Peyer's patch (tissue), 4 donors: Measurements from ENCODE around the gene DPH2.

Source experiments
- CTCF ChIP-seq, 6 experiments: fragments of 450-650 bp in 4 of 6; fragments of 200-600 bp in 2 of 6; sonication (generic) in 1 of 6; IDR thresholded peaks; one replicate each; pipeline ENCODE4 v1.5.1; 2017 to 2019; ENCODE audit warnings: antibody characterized with exemption in 6 of 6, mild to moderate bottlenecking in 3 of 6, moderate library complexity in 1 of 6
- POLR2A ChIP-seq, 2 donors: fragments of 450-650 bp; IDR thresholded peaks; one replicate each; pipeline ENCODE4 v1.5.1; 2017; ENCODE audit warnings: antibody characterized with exemption in 2 of 2, mild to moderate bottlenecking in 2 of 2, moderate library complexity in 2 of 2

- no peak for TF ChIP-seq CTCF (IDR thresholded peaks at IDR 0.05)
- TF ChIP-seq POLR2A (IDR thresholded peaks at IDR 0.05): no peak
Measured at GRCh38 chr1:43971336-43971980, 1.6 kb downstream of the DPH2 start.
